Mammary epithelial cell (primary cell): ENCODE measurements around the gene DNMT3L.
"Not testable (repeated sequence)": the region's sequence is repeated elsewhere in the genome, so short reads cannot be mapped to it uniquely, and the experiment has no call there.

ENCODE experiments used
- EZH2 ChIP-seq: IDR thresholded peaks from 2 replicates; pipeline ENCODE4 v1.6.1; 2012; ENCODE audit warnings: low read length, inconsistent platforms, borderline replicate concordance
- TF ChIP-seq, protein P1 (sequence below), 2 donors: IDR thresholded peaks in 1 of 2; conservative IDR thresholded peaks in 1 of 2; 2 replicates each; pipeline ENCODE4 v1.5.1; 2011 to 2012; ENCODE audit warnings: inconsistent platforms in 2 of 2, low read length in 2 of 2, mild to moderate bottlenecking in 2 of 2, control low read depth in 1 of 2, low read depth in 1 of 2; ENCODE audit not compliant: insufficient read depth in 1 of 2; ENCODE audit errors: extremely low read depth in 1 of 2

DNA sequence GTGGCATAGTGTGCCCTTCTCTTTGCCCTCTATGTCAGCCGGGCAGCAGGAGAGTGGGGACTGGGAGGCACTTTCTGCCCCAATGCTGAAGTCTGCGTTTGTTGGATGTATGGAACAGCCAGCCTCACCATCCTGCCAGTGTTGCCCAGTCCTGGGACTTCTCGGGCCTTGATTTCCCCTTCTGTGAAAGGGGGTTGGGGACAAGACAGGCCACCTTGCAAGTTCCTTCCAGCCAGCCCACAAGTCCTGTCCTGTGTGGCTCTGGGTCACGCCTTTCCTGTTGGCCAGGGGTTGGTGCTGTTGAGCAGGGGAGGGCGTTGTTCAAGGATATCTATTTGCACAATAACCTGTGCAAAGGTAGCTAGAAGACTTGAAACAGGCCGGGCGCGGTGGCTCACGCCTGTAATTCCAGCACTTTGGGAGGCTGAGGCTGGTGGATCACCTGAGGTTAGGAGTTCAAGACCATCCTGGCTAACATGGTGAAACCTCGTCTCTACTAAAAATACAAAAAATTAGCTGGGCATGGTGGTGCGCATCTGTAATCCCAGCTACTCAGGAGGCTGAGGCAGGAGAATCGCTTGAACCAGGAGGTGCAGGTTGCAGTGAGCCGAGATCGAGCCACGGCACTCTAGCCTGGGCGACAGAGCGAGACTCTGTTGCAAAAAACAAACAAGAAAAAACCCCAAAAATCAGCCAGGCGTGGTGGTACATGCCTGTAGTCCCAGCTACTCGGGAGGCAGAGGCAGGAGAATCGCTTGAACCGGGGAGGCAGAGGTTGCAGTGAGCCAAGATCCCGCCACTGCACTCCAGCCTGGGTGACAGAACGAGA, 41.1 kb upstream of the DNMT3L start:
- TF ChIP-seq, protein P1, sequence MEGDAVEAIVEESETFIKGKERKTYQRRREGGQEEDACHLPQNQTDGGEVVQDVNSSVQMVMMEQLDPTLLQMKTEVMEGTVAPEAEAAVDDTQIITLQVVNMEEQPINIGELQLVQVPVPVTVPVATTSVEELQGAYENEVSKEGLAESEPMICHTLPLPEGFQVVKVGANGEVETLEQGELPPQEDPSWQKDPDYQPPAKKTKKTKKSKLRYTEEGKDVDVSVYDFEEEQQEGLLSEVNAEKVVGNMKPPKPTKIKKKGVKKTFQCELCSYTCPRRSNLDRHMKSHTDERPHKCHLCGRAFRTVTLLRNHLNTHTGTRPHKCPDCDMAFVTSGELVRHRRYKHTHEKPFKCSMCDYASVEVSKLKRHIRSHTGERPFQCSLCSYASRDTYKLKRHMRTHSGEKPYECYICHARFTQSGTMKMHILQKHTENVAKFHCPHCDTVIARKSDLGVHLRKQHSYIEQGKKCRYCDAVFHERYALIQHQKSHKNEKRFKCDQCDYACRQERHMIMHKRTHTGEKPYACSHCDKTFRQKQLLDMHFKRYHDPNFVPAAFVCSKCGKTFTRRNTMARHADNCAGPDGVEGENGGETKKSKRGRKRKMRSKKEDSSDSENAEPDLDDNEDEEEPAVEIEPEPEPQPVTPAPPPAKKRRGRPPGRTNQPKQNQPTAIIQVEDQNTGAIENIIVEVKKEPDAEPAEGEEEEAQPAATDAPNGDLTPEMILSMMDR (conservative IDR thresholded peaks at IDR 0.05 in 1 of 2, IDR thresholded peaks at IDR 0.05 in 1 of 2; ENCODE audit: extremely low read depth in 1 of 2, insufficient read depth in 1 of 2, low read depth in 1 of 2, low read length in 2 of 2): not testable (repeated sequence)
- TF ChIP-seq EZH2: not testable (repeated sequence)
